Calu3 (cell line): ENCODE measurements around the gene TTC12. TPM values are rescaled to one million over a fixed set of nuclear protein-coding genes. Genes with fewer than 3 reads are reported as not detected.

Experiments used
- BruUV-seq: library from RNA; stranded (reverse); fragments of 400-500 nt; replicated peaks from 2 replicates; lab custom pipeline; 2021; lab: Mats Ljungman, UMichigan
- CTCF ChIA-PET: fragments of 300-600 bp; sonication (Branson Sonifier 250); formaldehyde crosslinking; loops from one replicate; lab custom pipeline; 2022; ENCODE audit warnings: antibody characterized with exemption; lab: Charles Lee
- DNase-seq: peaks from one replicate; pipeline ENCODE4 v3.0.0; 2022
- H3K27ac Mint-ChIP-seq: one replicate; pipeline ENCODE4 v1.8.0; 2022; ENCODE audit warnings: mixed read lengths; ENCODE audit not compliant: unreplicated experiment
- H3K27me3 Mint-ChIP-seq: one replicate; pipeline ENCODE4 v1.8.0; 2022; ENCODE audit warnings: mixed read lengths; ENCODE audit not compliant: unreplicated experiment
- H3K36me3 Mint-ChIP-seq: one replicate; pipeline ENCODE4 v1.8.0; 2022; ENCODE audit warnings: mild to moderate bottlenecking, moderate library complexity, mixed read lengths; ENCODE audit not compliant: insufficient read depth, unreplicated experiment
- H3K4me1 Mint-ChIP-seq: one replicate; pipeline ENCODE4 v1.8.0; 2022; ENCODE audit warnings: mild to moderate bottlenecking, low read depth, mixed read lengths; ENCODE audit not compliant: unreplicated experiment
- H3K4me3 Mint-ChIP-seq: one replicate; pipeline ENCODE4 v1.8.0; 2022; ENCODE audit warnings: mild to moderate bottlenecking, low read depth, moderate library complexity, mixed read lengths; ENCODE audit not compliant: unreplicated experiment
- H3K9me3 Mint-ChIP-seq: one replicate; pipeline ENCODE4 v1.8.0; 2022; ENCODE audit warnings: low read depth, mixed read lengths; ENCODE audit not compliant: unreplicated experiment
- intact Hi-C: fragments of 100-400 bp; cut with micrococcal nuclease; formaldehyde crosslinking; loops from one replicate; pipeline ENCODE4 v1.10.0; 2022; ENCODE audit not compliant: unreplicated experiment
- total RNA-seq: library from RNA; stranded (reverse); gene quantifications from 2 replicates; pipeline ENCODE4 v1.2.3, GENCODE V29; 2022
- TF ChIP-seq, protein P1 (sequence below): fragments of 200-600 bp; IDR thresholded peaks from one replicate; pipeline ENCODE4 v1.8.0; 2022; ENCODE audit warnings: antibody characterized with exemption; ENCODE audit not compliant: unreplicated experiment

The TTC12 gene
- total RNA-seq, 1 experiment from 2014 or later, result 15.0 TPM

DNA sequence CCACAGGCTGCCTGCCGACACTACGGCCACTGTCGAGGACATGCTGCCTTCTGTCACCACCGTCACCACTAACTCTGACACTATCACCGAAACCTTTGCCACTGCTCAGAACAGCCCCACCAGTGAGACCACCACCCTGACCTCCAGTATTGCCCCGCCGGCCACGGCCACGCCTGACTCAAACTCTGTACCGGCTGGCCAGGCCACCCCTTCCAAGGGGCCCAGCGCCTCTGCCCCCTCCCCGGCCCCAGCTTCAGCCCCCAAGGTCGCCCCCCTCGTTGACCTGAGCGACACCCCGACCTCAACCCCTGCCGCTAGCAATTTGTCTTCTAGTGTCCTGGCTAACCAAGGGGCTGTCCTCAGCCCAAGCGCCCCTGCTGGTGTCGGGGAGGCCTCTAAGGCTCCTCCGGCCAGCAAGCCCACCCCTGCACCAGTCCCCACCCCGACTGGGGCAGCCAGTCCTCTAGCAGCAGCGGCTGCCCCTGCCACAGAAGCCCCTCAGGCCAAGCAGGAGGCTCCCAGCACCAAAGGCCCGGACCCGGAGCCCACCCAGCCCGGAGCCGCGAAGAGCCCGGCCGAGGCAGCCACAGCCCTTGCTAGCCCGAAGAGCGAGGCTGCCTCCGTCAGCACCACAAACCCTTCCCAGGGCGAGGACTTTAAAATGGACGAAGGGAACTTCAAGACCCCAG lies 41.3 kb upstream of the TTC12 start:
- Mint-ChIP-seq H3K4me3 (no peak overlapping the region), H3K36me3 (no peaks in the 10 kb centered on the region), H3K27ac (no peak overlapping the region), H3K9me3 (no peaks in the 10 kb centered on the region), H3K27me3 (peaks cover 52% of the 10 kb centered on the region), H3K4me1 (no peaks in the 10 kb centered on the region)
- intact Hi-C loops, result no loop called here
- DNase-seq, result no peak
- TF ChIP-seq, protein P1, sequence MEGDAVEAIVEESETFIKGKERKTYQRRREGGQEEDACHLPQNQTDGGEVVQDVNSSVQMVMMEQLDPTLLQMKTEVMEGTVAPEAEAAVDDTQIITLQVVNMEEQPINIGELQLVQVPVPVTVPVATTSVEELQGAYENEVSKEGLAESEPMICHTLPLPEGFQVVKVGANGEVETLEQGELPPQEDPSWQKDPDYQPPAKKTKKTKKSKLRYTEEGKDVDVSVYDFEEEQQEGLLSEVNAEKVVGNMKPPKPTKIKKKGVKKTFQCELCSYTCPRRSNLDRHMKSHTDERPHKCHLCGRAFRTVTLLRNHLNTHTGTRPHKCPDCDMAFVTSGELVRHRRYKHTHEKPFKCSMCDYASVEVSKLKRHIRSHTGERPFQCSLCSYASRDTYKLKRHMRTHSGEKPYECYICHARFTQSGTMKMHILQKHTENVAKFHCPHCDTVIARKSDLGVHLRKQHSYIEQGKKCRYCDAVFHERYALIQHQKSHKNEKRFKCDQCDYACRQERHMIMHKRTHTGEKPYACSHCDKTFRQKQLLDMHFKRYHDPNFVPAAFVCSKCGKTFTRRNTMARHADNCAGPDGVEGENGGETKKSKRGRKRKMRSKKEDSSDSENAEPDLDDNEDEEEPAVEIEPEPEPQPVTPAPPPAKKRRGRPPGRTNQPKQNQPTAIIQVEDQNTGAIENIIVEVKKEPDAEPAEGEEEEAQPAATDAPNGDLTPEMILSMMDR, result no peak
- BruUV-seq, result no TSS peak
- CTCF ChIA-PET, result no interaction called here

DNA sequence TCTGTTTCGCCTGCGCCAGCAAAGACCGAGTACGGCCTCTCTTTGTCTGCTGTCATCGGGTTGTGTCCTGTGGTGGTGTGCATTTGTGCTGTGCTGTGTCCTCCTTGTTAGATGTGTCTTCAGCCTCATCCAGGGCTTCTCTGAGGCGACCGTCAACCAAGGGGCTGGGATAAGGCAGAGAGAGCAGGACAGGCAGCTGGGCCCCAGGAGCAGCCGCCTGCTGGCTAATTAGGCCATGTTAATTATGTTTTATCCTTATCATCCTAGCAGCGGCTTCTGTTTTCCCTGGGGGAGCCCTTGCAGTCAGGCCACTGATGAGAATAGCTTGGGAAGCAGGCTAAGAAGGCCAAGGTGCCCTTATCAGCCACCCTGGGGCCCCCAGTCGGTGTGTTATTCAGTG lies 40.7 kb upstream of the TTC12 start:
- Mint-ChIP-seq H3K27ac (no peak overlapping the region), H3K9me3 (no peaks in the 10 kb centered on the region), H3K4me3 (no peak overlapping the region), H3K36me3 (no peaks in the 10 kb centered on the region), H3K27me3 (peaks cover 52% of the 10 kb centered on the region), H3K4me1 (no peaks in the 10 kb centered on the region)
- TF ChIP-seq, protein P1, result no peak
- DNase-seq, result no peak
- BruUV-seq, result no TSS peak
- intact Hi-C loops, result no loop called here
- CTCF ChIA-PET, result no interaction called here

DNA sequence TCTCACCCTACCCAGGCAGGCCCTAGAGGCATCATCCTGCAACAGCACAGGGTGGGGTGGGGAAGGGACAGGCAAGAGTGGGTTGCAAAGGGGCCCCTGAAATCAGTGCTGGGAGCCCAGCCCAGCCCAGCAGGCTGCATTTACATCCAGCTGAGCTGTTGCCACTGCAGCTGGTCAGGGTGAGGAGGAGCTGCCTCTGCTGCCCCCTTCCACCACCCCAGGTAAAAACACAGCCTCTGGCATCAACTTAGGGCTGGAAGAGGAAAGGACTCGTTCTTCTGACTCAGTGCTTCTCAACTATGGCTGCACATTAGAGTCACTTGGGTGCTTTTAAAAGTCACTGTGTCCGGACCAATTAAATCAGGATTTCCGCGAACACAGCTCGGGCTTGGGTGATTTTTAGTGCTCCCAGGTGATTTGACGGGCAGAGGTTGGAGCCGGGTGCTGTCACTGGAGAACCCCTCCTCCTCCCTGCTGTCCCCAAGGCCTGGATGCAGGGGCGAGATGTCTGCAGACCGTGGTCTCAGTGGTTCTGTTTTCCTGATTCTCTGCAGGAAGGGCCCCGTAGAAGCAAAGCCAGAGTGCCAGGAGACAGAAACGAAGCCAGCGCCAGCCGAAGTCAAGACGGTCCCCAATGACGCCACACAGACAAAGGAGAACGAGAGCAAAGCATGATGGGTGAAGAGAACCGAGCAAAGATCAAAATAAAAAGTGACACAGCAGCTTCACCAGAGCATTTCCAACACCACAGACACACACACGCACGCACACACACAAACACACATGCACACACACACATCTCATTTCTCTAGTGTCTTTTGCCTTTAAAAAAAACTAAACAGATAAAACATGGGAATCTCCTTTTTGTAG lies 39.4 kb upstream of the TTC12 start:
- Mint-ChIP-seq H3K4me1 (no peaks in the 10 kb centered on the region), H3K4me3 (no peak overlapping the region), H3K27ac (no peak overlapping the region), H3K9me3 (no peaks in the 10 kb centered on the region), H3K27me3 (peaks cover 43% of the 10 kb centered on the region), H3K36me3 (no peaks in the 10 kb centered on the region)
- CTCF ChIA-PET, result interaction anchor here (0.6 to 1.0 kb wide), 2 partner anchors 493 to 687 kb away, joined by 3 read pairs; no protein-coding TSS in a partner anchor
- intact Hi-C loops, result no loop called here
- no TSS peak for BruUV-seq
- TF ChIP-seq, protein P1, result peak; percentile 21
- DNase-seq, result peak; percentile 11

DNA sequence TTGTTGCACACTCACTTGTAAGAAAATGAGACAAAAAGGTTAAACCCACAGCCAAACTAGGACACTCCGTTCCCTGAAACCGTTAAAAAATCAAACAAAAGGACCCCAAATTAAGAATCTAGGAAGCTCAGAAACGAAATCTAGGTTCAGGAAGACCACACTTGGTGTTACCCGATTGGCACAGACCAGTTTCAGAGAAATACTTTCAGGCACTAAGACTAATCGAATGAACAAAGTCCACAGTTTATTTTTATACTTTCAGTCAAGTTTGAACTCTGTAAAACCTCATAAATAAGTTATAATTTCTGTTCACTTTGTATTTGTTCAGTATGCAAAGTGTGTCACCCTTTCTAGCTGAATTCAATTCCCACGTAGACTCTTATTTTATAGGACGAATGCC lies 38.8 kb upstream of the TTC12 start:
- intact Hi-C loops, result no loop called here
- peaks cover 37% of the 10 kb centered on the region for H3K27me3 Mint-ChIP-seq
- no TSS peak for BruUV-seq

More for the DNA sequence above, 38.8 kb upstream of the TTC12 start:
- Mint-ChIP-seq H3K4me1 (no peaks in the 10 kb centered on the region), H3K4me3 (no peak overlapping the region), H3K36me3 (no peaks in the 10 kb centered on the region), H3K9me3 (no peaks in the 10 kb centered on the region), H3K27ac (no peak overlapping the region)
- CTCF ChIA-PET, result no interaction called here
- DNase-seq, result no peak
- TF ChIP-seq, protein P1, result no peak
